Testis (tissue), 3 donors: Measurements from ENCODE around the gene SLC7A9. TPM values are rescaled to one million over a fixed set of nuclear protein-coding genes. Genes with fewer than 3 reads are reported as not detected.
"Not testable (repeated sequence)": the region's sequence is repeated elsewhere in the genome, so short reads cannot be mapped to it uniquely, and the experiment has no call there.

ENCODE experiments used
- DNase-seq: peaks from one replicate; pipeline ENCODE4 v3.0.0-alpha.2; 2019
- H3K27ac ChIP-seq, 2 donors: fragments of 200-600 bp; sonication (generic); one replicate each; pipeline ENCODE4 v1.5.1; 2019
- H3K27me3 ChIP-seq: fragments of 200-600 bp; sonication (generic); one replicate; pipeline ENCODE4 v1.5.1; 2019
- H3K36me3 ChIP-seq: fragments of 200-600 bp; sonication (generic); one replicate; pipeline ENCODE4 v1.5.1; 2017; ENCODE audit warnings: low read depth; ENCODE audit errors: missing control alignments
- H3K4me1 ChIP-seq: fragments of 200-600 bp; sonication (generic); one replicate; pipeline ENCODE4 v1.5.1; 2019
- H3K4me3 ChIP-seq, 2 donors: fragments of 200-600 bp; sonication (generic); one replicate each; pipeline ENCODE4 v1.5.1; 2017 to 2019
- H3K9me3 ChIP-seq: fragments of 200-600 bp; sonication (generic); one replicate; pipeline ENCODE4 v1.5.1; 2017
- CTCF ChIP-seq, 3 experiments: fragments of 450-650 bp in 2 of 3; fragments of 200-600 bp in 1 of 3; sonication (generic) in 1 of 3; IDR thresholded peaks; one replicate each; pipeline ENCODE4 v1.5.1; 2016 to 2019; ENCODE audit warnings: antibody characterized with exemption in 3 of 3, mild to moderate bottlenecking in 2 of 3, moderate library complexity in 1 of 3
- POLR2A ChIP-seq: fragments of 450-650 bp; IDR thresholded peaks from one replicate; pipeline ENCODE4 v1.6.1; 2017; ENCODE audit warnings: antibody characterized with exemption, mild to moderate bottlenecking, moderate library complexity
- WGBS, 2 donors: methylation state at CpG; one replicate each; pipeline ENCODE4 v1.1.5; 2018; 5-methylcytosine and 5-hydroxymethylcytosine counted together
- intact Hi-C: fragments of 100-400 bp; cut with DNase I; formaldehyde crosslinking; loops from one replicate; pipeline ENCODE4 v1.15.1; 2023; ENCODE audit warnings: low total_unique reads
- polyA plus RNA-seq: library from polyadenylated mRNA; stranded (reverse); fragments of 350-450 nt; fragmentation: Illumina TruSeq; extraction: RNeasy Lipid Tissue Mini Kit (QIAGEN cat#74804); gene quantifications from one replicate; pipeline ENCODE4 v1.2.3, GENCODE V29; 2014; ENCODE audit warnings: low read depth, low replicate concordance; ENCODE audit not compliant: insufficient read depth
- total RNA-seq, 2 donors: library from RNA; depleted of rRNA; stranded (reverse); fragments of >200 nt; gene quantifications; one replicate each; pipeline ENCODE4 v1.2.3, GENCODE V29; 2016

Gene SLC7A9
- total and polyA plus RNA-seq, 3 donors from 2014 or later, result 0.79 to 1.6 (median 1.2) TPM

GRCh38 chr19:32800754-32801153, 68.8 kb downstream of the SLC7A9 start:
- H3K4me3 ChIP-seq, result no peak overlapping the region
- no peaks in the 10 kb centered on the region for H3K9me3 ChIP-seq
- intact Hi-C loops, result no loop called here
- no peaks in the 10 kb centered on the region for H3K27me3 ChIP-seq
- no peak for DNase-seq
- TF ChIP-seq CTCF (IDR thresholded peaks at IDR 0.05) (no peak), POLR2A (no peak)
- no peaks in the 10 kb centered on the region for H3K36me3 ChIP-seq
- 41 to 58% methylated on average over 4 of the region's 4 CpGs for WGBS, 2 donors
- no peak overlapping the region for H3K27ac ChIP-seq
- no peaks in the 10 kb centered on the region for H3K4me1 ChIP-seq

- H3K9me3 ChIP-seq, result no peaks in the 10 kb centered on the region
- no peaks in the 10 kb centered on the region for H3K27me3 ChIP-seq
- H3K27ac ChIP-seq, result no peak overlapping the region
- intact Hi-C loops, result no loop called here
- H3K36me3 ChIP-seq, result no peaks in the 10 kb centered on the region
- H3K4me1 ChIP-seq, result no peaks in the 10 kb centered on the region
- DNase-seq, result no peak
- no peak for TF ChIP-seq POLR2A
- no peak for TF ChIP-seq CTCF (IDR thresholded peaks at IDR 0.05)
- H3K4me3 ChIP-seq, result no peak overlapping the region
Measured at GRCh38 chr19:32800191-32800590, 69.4 kb downstream of the SLC7A9 start.

- Histone ChIP-seq H3K36me3 (no peaks in the 10 kb centered on the region), H3K9me3 (no peaks in the 10 kb centered on the region), H3K4me1 (no peaks in the 10 kb centered on the region), H3K27me3 (no peaks in the 10 kb centered on the region), H3K4me3 (no peak overlapping the region), H3K27ac (no peak overlapping the region)
- DNase-seq, result no peak
- intact Hi-C loops, result no loop called here
- TF ChIP-seq CTCF (IDR thresholded peaks at IDR 0.05) (no peak), POLR2A (no peak)
- 84 to 93% methylated on average over 4 of the region's 4 CpGs for whole genome bisulfite sequencing, 2 donors
Measured at GRCh38 chr19:32798201-32798600, 71.4 kb downstream of the SLC7A9 start.

DNA sequence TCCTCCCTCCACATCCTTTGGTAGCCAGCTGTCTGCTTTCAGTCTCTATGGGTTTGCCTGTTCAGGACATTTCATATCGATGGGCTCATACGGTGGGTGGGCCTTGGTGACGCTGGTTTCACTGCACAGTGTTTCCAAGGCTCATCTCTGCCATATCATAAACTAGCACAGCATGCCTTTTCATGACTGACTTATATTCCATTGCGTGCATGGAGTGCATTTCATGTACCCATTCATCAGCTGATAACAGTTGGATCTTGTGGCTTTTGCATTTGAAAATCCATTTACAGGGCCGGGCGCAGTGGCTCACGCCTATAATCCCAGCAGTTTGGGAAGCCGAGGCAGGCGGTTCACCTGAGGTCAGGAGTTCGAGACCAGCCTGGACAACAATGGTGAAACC, 80.1 kb downstream of the SLC7A9 start:
- Histone ChIP-seq H3K27ac (no peak overlapping the region), H3K4me1 (peaks cover 2% of the 10 kb centered on the region), H3K36me3 (no peaks in the 10 kb centered on the region), H3K27me3 (no peaks in the 10 kb centered on the region), H3K9me3 (no peaks in the 10 kb centered on the region), H3K4me3 (no peak overlapping the region)
- WGBS, 2 donors, result 91 to 95% methylated on average over 7 to 10 of the region's 10 CpGs
- no peak for TF ChIP-seq CTCF (IDR thresholded peaks at IDR 0.05)
- TF ChIP-seq POLR2A, result no peak
- intact Hi-C loops, result no loop called here
- DNase-seq, result no peak

- DNase-seq, H3K27me3 ChIP-seq, H3K36me3 ChIP-seq, H3K9me3 ChIP-seq, intact Hi-C loops, H3K4me3 ChIP-seq, H3K27ac ChIP-seq, H3K4me1 ChIP-seq: not testable (repeated sequence)
- 93 to 96% methylated on average over 5 of the region's 5 CpGs for WGBS, 2 donors
Measured at GRCh38 chr19:32787895-32788294, 81.7 kb downstream of the SLC7A9 start.

DNA sequence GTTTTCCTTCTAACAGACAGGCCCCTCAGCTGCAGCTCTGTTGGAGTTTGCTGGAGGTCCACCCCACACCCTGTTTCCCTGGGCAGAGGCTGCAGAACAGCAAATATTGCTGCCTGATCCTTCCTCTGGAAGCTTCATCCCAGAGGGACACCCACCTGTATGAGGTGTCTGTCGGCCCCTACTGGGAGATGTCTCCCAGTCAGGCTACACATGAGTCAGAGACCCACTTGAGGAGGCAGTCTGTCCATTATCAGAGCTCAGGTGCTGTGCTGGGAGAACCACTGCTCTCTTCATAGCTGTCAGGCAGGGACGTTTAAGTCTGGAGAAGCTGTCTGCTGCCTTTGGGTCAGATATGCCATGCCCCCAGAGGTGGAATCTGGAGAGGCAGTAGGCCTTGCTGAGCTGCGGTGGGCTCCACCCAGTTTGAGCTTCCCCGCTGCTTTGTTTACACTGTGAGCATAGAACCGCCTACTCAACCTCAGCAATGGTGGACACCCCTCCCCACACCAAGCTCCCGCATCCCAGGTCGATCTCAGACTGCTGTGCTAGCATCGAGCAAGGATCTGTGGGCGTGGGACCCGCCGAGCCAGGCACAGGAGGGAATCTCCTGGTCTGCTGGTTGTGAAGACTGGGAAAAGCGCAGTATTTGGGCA, 82.3 kb downstream of the SLC7A9 start:
- DNase-seq, H3K27ac ChIP-seq, H3K27me3 ChIP-seq, H3K36me3 ChIP-seq, H3K4me1 ChIP-seq, H3K4me3 ChIP-seq, intact Hi-C loops, H3K9me3 ChIP-seq: not testable (repeated sequence)
- WGBS, 2 donors, result 69 to 76% methylated on average over 10 to 12 of the region's 12 CpGs

DNA sequence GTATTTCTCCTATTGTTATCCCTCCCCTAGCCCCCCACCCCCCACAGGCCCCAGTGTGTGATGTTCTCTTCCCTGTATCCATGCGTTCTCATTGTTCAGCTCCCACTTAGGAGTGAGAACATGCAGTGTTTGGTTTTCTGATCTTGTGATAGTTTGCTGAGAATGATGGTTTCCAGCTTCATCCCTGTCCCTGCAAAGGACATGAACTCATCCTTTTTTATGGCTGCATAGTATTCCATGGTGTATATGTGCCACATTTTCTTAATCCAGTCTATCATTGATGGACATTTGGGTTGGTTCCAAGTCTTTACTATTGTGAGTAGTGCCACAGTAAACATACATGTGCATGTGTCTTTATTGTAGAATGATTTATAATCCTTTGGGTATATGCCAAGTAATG, 87.5 kb downstream of the SLC7A9 start:
- intact Hi-C loops, H3K9me3 ChIP-seq, DNase-seq, H3K27ac ChIP-seq, H3K36me3 ChIP-seq, H3K4me1 ChIP-seq, H3K4me3 ChIP-seq, H3K27me3 ChIP-seq: not testable (repeated sequence)
- 82 to 100% methylated on average over 1 of the region's 1 CpG for WGBS, 2 donors
